Left ventricle myocardium superior (tissue), 1 donor: ENCODE results near the gene GRAMD2A. TPM values are rescaled to one million over a fixed set of nuclear protein-coding genes. Genes with fewer than 3 reads are reported as not detected.

Experiments used
- ATAC-seq: fragments of 200-7000 bp; cut with Tn5 transposase; one replicate; pipeline ENCODE4 v1.9.1; 2020; ENCODE audit warnings: mild to moderate bottlenecking, moderate library complexity
- DNase-seq: peaks from one replicate; pipeline ENCODE4 v3.0.0-alpha.2; 2020
- intact Hi-C: fragments of 100-400 bp; cut with micrococcal nuclease; formaldehyde crosslinking; loops from one replicate; pipeline ENCODE4 v1.11.0; 2022
- total RNA-seq: library from RNA; stranded (reverse); fragmentation: NEBNext Ultra II Directional; extraction: Animal tissue kit (Norgen Biotek cat#: 25700); gene quantifications from one replicate; pipeline ENCODE4 v1.2.1, GENCODE V29; 2021
- donor health status: DM: no; HTN: yes; CAD: no; lungs with severe emphysema.

The GRAMD2A gene
- total RNA-seq, 1 donor from 2014 or later: not detected

GRCh38 chr15:72116731-72117485, 80.7 kb downstream of the GRAMD2A start:
- ATAC-seq (peak; percentile 20), DNase-seq (no peak)
- intact Hi-C loops: no loop called here

GRCh38 chr15:72113347-72114031, 84.1 kb downstream of the GRAMD2A start:
- no peak for ATAC-seq
- intact Hi-C loops: no loop called here
- DNase-seq: no peak

- DNase-seq (no peak), ATAC-seq (no peak)
- intact Hi-C loops: no loop called here
These were observed 84.8 kb downstream of the GRAMD2A start for GRCh38 chr15:72112805-72113204.

- intact Hi-C loops: no loop called here
These were observed 85.5 kb downstream of the GRAMD2A start for GRCh38 chr15:72112116-72112515.

GRCh38 chr15:72110355-72110754, 87.2 kb downstream of the GRAMD2A start:
- intact Hi-C loops: no loop called here
- DNase-seq (no peak), ATAC-seq (no peak)

More at GRCh38 chr15:72112116-72112515, 85.5 kb downstream of the GRAMD2A start:
- ATAC-seq: no peak
- DNase-seq: no peak

Other genes with a start within 250 kb of the GRAMD2A start
- gene MYO9A, start 79.6 kb downstream of the GRAMD2A start, total RNA-seq: 29.7 TPM
- gene SENP8, start 79.4 kb downstream of the GRAMD2A start, total RNA-seq: 6.3 TPM
- 1,059 TPM for gene PKM, start 33.4 kb upstream of the GRAMD2A start, total RNA-seq
- gene PARP6, start 74.8 kb upstream of the GRAMD2A start, total RNA-seq: 49.6 TPM
- gene CELF6, start 122.4 kb upstream of the GRAMD2A start, total RNA-seq: 1.5 TPM
- gene HEXA, start 178.2 kb upstream of the GRAMD2A start, total RNA-seq: 64.4 TPM
- gene TMEM202, start 200.5 kb upstream of the GRAMD2A start, total RNA-seq: not detected